ENCODE results near the gene SLC25A12. TPM values are rescaled to one million over a fixed set of nuclear protein-coding genes. Genes with fewer than 3 reads are reported as not detected.

SLC25A12 gene
- total RNA-seq, 1 donor from 2014 or later = 10.8 TPM

GRCh38 chr2:171807119-171807518, 86.9 kb downstream of the SLC25A12 start:
- no peak overlapping the region for H3K4me3 ChIP-seq
- intact Hi-C loops (cut with DNase I) = no loop called here
- no peaks in the 10 kb centered on the region for H3K27me3 ChIP-seq (ENCODE audit: low read depth)
- peaks cover 14% of the 10 kb centered on the region for H3K36me3 ChIP-seq
- H3K27ac ChIP-seq = no peak overlapping the region
- TF ChIP-seq CTCF (IDR thresholded peaks at IDR 0.05) = no peak
- H3K9me3 ChIP-seq = no peaks in the 10 kb centered on the region
- DNase-seq (no peak), ATAC-seq (no peak)
- H3K4me1 ChIP-seq = no peaks in the 10 kb centered on the region

- Histone ChIP-seq H3K36me3 (peaks cover 13% of the 10 kb centered on the region), H3K27me3 (ENCODE audit: low read depth) (no peaks in the 10 kb centered on the region), H3K9me3 (no peaks in the 10 kb centered on the region), H3K4me3 (no peak overlapping the region), H3K4me1 (no peaks in the 10 kb centered on the region), H3K27ac (no peak overlapping the region)
- intact Hi-C loops (cut with DNase I) = no loop called here
- no peak for TF ChIP-seq CTCF (IDR thresholded peaks at IDR 0.05)
- no peak for DNase-seq
- ATAC-seq = no peak
Measured at GRCh38 chr2:171804456-171804855, 89.6 kb downstream of the SLC25A12 start.

- Histone ChIP-seq H3K4me3 (no peak overlapping the region), H3K27ac (no peak overlapping the region), H3K9me3 (no peaks in the 10 kb centered on the region), H3K27me3 (ENCODE audit: low read depth) (no peaks in the 10 kb centered on the region), H3K4me1 (no peaks in the 10 kb centered on the region), H3K36me3 (peaks cover 10% of the 10 kb centered on the region)
- no peak for ATAC-seq
- intact Hi-C loops (cut with DNase I) = no loop called here
- no peak for TF ChIP-seq CTCF (IDR thresholded peaks at IDR 0.05)
- no peak for DNase-seq
Measured at GRCh38 chr2:171803757-171804156, 90.3 kb downstream of the SLC25A12 start.

GRCh38 chr2:171800639-171801038, 93.4 kb downstream of the SLC25A12 start:
- no peaks in the 10 kb centered on the region for H3K9me3 ChIP-seq
- TF ChIP-seq CTCF (IDR thresholded peaks at IDR 0.05) = no peak
- DNase-seq (no peak), ATAC-seq (no peak)
- no peak overlapping the region for H3K4me3 ChIP-seq
- intact Hi-C loops (cut with DNase I) = no loop called here
- H3K27ac ChIP-seq = no peak overlapping the region
- H3K27me3 ChIP-seq (ENCODE audit: low read depth) = no peaks in the 10 kb centered on the region
- H3K36me3 ChIP-seq = peaks cover under 1% of the 10 kb centered on the region
- no peaks in the 10 kb centered on the region for H3K4me1 ChIP-seq

GRCh38 chr2:171798156-171798820, 95.8 kb downstream of the SLC25A12 start:
- TF ChIP-seq CTCF (IDR thresholded peaks at IDR 0.05) = no peak

More at GRCh38 chr2:171798156-171798820, 95.8 kb downstream of the SLC25A12 start:
- Histone ChIP-seq H3K27ac (no peak overlapping the region), H3K36me3 (peaks cover 2% of the 10 kb centered on the region), H3K27me3 (ENCODE audit: low read depth) (no peaks in the 10 kb centered on the region), H3K4me3 (no peak overlapping the region), H3K9me3 (no peaks in the 10 kb centered on the region), H3K4me1 (no peaks in the 10 kb centered on the region)
- ATAC-seq (no peak), DNase-seq (no peak)
- intact Hi-C loops (cut with DNase I) = no loop called here
